ENCODE measurements around the gene SERGEF. TPM values are rescaled to one million over a fixed set of nuclear protein-coding genes. Genes with fewer than 3 reads are reported as not detected.
A peak's percentile ranks its signal among the peaks of the same experiment; 100 is the strongest.
"Not testable (repeated sequence)": the region's sequence is repeated elsewhere in the genome, so short reads cannot be mapped to it uniquely, and the experiment has no call there.

The SERGEF gene
- total and polyA plus RNA-seq, 2 experiments from 2014 or later, result 29.8 to 64.0 TPM

- DNase-seq (ENCODE audit: low read depth in 1 of 2, low spot score in 1 of 2), result no peak
- no peak overlapping the region for H3K27ac ChIP-seq
- no peaks in the 10 kb centered on the region for H3K4me1 ChIP-seq (ENCODE audit: low read depth)
- H3K4me3 ChIP-seq, result no peak overlapping the region
- H3K27me3 ChIP-seq, result no peaks in the 10 kb centered on the region
- TF ChIP-seq CTCF (IDR thresholded peaks at IDR 0.05; ENCODE audit: low read depth, low read length), result no peak
- no peaks in the 10 kb centered on the region for H3K36me3 ChIP-seq
- H3K9me3 ChIP-seq (ENCODE audit: low read depth), result no peaks in the 10 kb centered on the region
These were observed 1.8 kb downstream of the SERGEF start for GRCh38 chr11:18010977-18011586.

- H3K4me1 ChIP-seq (ENCODE audit: low read depth), result no peaks in the 10 kb centered on the region
- no peak overlapping the region for H3K27ac ChIP-seq
- no peak for TF ChIP-seq CTCF (IDR thresholded peaks at IDR 0.05; ENCODE audit: low read depth, low read length)
- peak in 1 of 2 donors; percentile 2 for DNase-seq (ENCODE audit: low read depth in 1 of 2, low spot score in 1 of 2)
- no peaks in the 10 kb centered on the region for H3K9me3 ChIP-seq (ENCODE audit: low read depth)
- H3K4me3 ChIP-seq, result no peak overlapping the region
- H3K27me3 ChIP-seq, result no peaks in the 10 kb centered on the region
- H3K36me3 ChIP-seq, result peaks cover 6% of the 10 kb centered on the region
These were observed 2.7 kb downstream of the SERGEF start for GRCh38 chr11:18010121-18010670.

GRCh38 chr11:18005376-18006129 lies 7.3 kb downstream of the SERGEF start:
- TF ChIP-seq CTCF (IDR thresholded peaks at IDR 0.05; ENCODE audit: low read depth, low read length), result no peak
- Histone ChIP-seq H3K27me3 (no peaks in the 10 kb centered on the region), H3K36me3 (peaks cover 34% of the 10 kb centered on the region), H3K27ac (no peak overlapping the region), H3K4me3 (no peak overlapping the region), H3K4me1 (ENCODE audit: low read depth) (no peaks in the 10 kb centered on the region), H3K9me3 (ENCODE audit: low read depth) (no peaks in the 10 kb centered on the region)
- DNase-seq (ENCODE audit: low read depth in 1 of 2, low spot score in 1 of 2), result peak in 1 of 2 donors; percentile 30

GRCh38 chr11:18001191-18001590 lies 11.7 kb downstream of the SERGEF start:
- no peak for TF ChIP-seq CTCF (IDR thresholded peaks at IDR 0.05; ENCODE audit: low read depth, low read length)
- no peak overlapping the region for H3K27ac ChIP-seq
- no peaks in the 10 kb centered on the region for H3K9me3 ChIP-seq (ENCODE audit: low read depth)
- no peak overlapping the region for H3K4me3 ChIP-seq
- no peaks in the 10 kb centered on the region for H3K4me1 ChIP-seq (ENCODE audit: low read depth)
- DNase-seq (ENCODE audit: low read depth in 1 of 2, low spot score in 1 of 2), result no peak
- H3K36me3 ChIP-seq, result peaks cover 51% of the 10 kb centered on the region
- H3K27me3 ChIP-seq, result no peaks in the 10 kb centered on the region

GRCh38 chr11:18000760-18001159 lies 12.1 kb downstream of the SERGEF start:
- Histone ChIP-seq H3K4me1 (ENCODE audit: low read depth) (no peaks in the 10 kb centered on the region), H3K27ac (no peak overlapping the region), H3K4me3 (no peak overlapping the region), H3K36me3 (peaks cover 49% of the 10 kb centered on the region), H3K27me3 (no peaks in the 10 kb centered on the region), H3K9me3 (ENCODE audit: low read depth) (no peaks in the 10 kb centered on the region)
- TF ChIP-seq CTCF (IDR thresholded peaks at IDR 0.05; ENCODE audit: low read depth, low read length), result no peak
- DNase-seq (ENCODE audit: low read depth in 1 of 2, low spot score in 1 of 2), result no peak

GRCh38 chr11:18000128-18000527 lies 12.7 kb downstream of the SERGEF start:
- H3K4me3 ChIP-seq; H3K4me1 ChIP-seq (ENCODE audit: low read depth); DNase-seq (ENCODE audit: low read depth in 1 of 2, low spot score in 1 of 2); H3K27me3 ChIP-seq; H3K9me3 ChIP-seq (ENCODE audit: low read depth); H3K27ac ChIP-seq: not testable (repeated sequence)
- H3K36me3 ChIP-seq, result peaks cover 45% of the 10 kb centered on the region

All from cardiac muscle cell (in vitro differentiated cells and primary cell).